GM18868 (cell line): ENCODE data around the gene KNOP1.

Experiments
- ATAC-seq: cut with Tn5 transposase; IDR thresholded peaks from one replicate; pipeline ENCODE4 v1.9.1; 2021; ENCODE audit warnings: mild to moderate bottlenecking, moderate library complexity; ENCODE audit not compliant: unreplicated experiment

Gene KNOP1

DNA sequence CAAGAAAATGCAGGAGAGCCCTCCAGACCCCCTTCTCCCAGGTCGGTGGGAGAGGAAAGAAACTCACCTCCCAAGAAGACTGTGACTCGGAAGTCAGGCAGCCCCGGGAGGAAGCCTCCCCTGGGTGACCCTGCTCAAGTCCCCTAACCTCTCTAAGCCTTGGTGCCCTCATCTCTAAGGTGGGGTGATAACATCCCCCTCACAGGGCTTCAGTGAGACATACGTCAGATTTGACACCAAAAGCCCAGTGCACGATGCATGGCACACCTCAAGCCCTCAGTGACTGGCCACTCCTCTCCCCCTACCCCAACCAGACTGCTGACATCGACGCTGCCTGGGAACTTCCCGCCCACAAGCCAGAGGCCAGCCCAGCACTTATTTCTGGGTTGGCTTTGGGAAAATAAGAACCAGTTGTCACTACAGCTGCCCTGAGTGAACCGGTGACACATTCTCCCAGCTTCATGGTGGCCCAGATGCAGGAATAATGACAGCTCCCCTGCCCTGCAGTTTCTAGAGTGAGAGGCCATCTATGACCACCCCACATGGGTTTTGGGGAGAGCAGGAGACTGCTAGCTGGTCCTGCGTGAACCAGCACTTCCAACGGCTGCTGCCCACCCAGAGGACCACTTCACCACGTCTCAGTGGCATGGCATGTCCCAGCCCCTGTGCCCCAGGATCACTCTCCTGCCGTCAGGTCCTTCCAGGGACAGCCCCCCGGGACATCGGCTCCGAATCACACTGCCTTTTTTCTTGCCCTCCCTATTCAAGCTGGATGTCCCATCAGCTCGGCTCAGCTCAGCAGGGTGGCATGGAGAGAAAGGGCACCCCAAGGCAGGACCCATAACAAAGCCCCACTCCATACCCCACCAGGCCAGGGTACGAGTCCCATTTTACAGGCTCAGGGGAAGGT is 9.5 kb downstream of the KNOP1 start:
- ATAC-seq, result no peak

DNA sequence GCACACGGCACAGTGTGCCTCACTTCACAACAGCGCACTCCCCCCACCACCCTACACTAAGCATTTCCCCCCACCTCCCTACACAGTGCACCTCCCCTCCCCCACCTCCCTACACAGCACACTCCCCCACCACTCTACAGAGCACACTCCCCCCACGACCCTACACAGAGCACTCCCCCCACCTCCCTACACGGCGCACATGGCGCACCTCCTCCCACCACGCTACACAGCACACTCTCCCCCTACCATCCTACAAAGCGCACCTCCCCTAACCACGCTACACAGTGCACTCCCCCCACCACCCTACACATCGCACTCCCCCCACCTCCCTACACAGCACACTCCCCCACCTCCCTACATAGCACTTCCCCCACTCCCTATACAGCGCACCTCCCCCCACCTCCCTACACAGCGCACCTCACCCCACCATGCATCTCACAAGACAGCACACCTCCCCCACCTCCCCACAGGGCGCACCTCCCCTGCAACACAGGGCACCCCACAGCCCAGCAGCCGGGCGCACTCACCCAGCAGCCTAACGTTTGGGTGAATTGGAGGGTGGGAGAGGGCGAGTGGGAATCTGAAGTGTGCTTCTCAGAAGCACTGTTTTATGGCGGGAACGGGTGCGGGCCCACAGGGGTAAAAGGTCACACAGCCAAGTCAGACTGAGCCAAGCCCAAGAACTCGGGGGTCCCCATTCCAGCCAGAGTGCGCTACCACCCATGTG is 10.3 kb downstream of the KNOP1 start:
- no peak for ATAC-seq

DNA sequence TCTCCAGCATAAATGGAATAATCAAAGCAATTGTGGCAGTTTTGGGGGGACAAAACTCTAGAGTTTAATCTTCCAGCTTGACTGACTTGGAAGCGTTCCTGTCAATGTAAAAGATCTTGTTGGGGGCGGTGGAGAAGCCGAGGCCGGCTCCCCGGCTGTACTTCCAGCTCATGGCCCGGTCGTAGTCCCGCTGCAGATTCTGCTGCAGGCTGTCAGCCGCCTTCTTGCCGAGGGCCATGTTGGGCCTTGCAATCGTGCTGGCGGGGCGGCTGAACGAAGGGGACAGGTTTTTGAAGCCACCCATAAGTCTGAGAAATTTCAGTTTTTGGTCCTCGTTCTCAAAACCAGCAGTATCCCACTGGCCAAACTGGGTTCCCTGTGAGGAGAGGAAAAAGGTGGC is 11.2 kb downstream of the KNOP1 start:
- no peak for ATAC-seq

DNA sequence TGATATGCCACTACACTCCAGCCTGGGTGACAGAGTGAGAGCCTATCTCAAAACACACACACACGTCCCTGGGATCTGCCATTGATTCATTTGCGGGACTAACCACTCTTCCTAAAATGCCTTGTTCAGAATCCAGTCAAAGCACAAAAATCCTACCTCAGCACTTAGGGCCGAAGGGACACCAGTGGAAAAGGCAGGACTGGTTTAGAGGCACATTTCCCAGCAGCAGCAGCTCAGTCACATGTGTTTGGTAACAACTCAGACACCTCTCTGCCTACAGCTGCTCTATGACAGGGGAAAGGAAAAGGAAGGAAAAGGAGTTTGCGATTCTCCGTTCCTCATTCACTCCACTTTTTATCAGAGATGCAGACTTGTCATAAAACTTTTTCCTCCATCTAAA is 12.2 kb downstream of the KNOP1 start:
- ATAC-seq, result no peak

DNA sequence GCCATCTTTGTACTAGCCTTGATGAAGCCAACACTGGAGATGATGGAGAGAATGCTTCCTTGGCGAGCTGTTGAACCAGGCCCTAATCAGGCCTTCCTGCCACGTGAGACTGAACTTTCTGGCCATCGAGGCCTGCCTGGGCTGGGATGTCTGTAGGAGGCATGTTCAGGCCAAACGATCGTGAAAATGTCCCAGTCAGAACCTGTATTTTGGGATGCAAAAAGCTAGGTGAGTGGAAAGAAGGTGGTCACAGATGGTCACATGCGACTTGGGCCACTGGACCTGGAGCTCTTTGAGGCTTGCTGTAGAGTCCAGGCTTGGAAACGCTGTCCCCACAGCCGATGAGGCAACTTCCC is 12.9 kb downstream of the KNOP1 start:
- ATAC-seq, result no peak

DNA sequence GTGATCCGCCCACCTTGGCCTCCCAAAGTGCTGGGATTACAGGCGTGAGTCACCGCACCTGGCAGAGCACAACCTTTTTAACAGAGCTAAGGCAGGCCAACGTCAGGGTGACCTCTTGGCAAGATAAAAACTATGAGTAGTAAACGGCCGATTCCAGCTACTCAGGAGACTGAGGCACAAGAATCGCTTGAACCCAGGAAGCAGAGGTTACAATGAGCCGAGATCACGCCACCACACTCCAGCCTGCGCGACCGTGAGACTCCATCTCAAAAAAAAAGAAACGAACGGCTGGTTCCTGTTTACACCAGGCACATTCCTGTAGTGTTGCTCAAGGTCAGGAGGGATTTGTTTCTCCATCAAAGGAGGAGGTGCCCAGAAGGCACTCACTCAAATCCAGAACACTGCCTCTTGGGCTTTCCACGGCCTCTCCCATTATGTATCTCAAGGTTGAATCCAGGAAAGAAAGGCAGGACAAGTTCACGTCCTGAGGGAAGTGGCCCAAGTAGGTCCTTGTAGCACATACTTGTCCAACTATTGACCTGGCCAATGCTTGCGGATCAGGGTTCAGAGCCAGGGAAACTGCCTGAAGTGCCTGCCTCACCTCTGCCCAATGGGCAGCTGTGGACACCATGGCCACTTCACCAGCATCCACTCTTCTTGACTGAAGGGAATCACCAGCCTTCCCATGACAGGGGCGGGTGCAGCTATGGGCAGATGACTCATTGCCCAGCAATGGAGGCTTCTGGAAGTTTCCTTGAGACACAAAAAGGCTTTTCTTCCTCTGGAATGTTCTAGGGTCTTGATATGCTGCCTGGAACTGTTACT is 13.5 kb downstream of the KNOP1 start:
- ATAC-seq, result no peak

DNA sequence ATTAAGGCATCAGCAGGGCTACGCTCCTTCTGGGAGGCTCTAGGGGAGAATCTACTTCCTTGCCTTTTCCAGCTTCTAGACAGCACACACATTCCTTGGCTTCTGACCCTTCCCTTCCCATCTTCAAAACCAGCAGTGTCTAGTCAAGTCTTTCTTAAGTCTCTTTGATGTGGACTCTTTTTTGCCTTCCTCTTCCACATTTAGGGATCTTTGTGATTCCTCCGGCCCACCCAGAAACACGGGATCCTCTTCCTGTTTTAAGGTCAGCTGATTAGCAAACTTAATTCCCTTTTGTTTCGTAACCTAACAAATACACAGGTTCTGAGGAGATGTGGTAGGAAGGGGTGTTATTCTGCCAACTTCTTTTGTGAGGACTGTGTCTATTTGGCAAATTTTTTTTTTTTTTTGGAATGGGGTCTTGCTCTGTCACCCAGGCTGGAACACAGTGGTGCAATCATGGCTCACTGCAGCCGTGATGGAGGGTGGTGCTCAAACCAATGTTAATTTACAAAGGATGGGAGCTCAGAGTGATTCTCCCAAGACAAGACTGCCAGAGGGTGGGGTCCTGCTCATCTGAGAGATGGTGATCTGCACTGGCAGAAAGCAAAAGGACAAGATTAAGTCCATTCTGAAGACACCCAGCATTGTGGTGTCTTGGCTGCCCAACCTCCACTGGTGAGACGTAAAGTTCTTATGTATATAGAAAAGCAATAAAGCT is 14.7 kb downstream of the KNOP1 start:
- ATAC-seq, result no peak

DNA sequence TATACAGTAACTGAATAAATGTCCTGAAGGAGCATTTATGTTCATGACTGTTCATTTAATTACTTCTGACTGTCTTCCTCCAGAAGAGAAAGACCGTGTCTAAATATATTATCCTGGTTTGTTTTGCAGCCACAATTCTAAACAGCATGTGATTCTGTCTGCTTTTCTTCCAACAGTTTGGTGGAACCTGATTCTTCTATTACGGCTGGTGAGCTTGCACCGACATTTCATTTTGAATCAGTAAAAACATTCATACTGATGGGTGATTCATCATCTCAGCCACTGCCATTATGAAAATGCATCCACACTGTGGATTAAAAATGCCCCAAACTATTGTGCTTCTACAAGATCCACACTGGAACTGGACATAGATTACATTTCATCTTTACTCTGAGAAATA is 16.9 kb downstream of the KNOP1 start:
- no peak for ATAC-seq

DNA sequence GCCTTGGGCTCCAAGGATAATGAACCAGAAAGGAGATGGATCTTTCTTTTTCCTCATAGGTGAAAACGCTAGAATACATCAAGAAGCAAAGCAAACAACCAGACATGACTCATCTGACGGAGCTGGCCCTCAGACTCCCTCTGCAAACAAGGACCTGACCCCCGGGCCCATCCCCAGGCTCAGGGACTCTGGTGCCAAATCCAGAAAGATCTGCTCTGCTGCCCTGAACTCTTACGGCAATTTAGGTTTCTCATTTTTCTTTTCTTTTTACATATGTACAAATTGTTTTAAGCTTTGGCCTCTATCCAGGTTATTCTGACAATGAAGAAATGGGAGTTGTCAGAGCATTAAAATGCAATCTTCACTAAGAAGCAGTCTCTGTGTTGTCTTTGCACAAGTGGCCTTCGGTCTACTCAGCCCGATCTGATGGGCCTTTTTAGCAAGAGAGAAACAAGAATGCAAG is 17.7 kb downstream of the KNOP1 start:
- ATAC-seq, result no peak

DNA sequence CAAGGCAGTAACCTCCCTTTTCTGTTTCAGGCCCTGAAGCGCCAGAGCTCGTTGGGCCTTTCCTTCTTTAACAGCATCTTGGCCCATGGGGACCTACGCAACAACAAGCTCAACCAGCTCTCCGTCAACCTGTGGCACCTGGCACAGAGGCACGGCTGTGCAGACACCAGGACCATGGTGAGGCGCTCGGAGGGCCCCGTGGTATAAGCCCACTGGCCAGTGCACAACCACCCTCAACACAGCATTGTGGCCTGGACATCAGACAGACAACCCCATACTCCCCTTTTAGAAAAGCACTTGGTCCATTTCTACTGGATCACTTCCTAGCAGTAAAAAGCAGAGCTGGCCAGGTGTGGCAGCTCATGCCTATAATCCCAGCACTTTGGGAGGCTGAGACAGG is 18.6 kb downstream of the KNOP1 start:
- ATAC-seq, result no peak

DNA sequence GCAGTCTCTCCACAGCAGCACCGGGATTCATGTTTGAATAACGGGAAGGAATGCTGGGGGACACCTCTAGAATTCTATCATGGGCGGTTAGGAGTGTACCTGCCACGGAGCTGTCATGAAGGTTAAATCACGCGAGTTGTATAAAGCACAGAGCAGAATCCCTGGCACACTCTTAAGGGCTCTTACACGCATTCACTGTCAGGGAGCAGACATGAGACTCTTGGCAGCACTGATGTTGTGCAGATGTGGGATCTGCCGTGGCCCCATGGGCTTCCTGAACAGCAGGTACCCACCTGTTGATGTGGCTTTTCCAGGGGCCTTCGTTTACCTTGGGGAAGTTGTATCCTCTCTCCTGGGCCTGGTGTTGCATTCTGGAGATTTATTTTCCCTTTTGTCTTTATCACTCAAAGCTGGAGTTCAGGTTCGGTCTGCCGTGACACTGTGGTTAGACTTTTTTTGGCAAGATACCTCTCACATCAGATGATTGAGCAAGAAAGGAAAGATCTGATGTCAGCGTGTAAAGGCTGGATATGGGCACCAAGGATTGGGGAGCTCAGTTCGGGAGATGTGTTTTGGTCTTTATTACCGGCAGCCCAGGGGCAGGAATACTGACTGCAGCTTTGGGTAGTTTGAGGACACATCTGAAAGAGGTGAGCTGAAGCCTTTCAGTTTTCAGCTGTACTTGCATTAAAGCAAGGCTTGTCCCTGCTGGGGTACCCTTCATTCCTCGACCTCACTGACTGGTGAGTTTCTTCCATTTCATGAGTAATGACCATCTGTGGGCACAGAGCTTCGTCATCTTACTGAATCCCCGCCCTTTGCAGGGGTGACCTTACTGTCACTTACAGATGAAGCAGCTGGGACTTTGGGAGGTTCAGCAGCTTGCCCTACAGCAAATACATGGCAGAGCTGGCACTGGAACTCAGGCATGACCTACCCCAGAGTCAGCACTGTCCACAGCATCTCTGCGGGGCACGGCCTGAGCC is 19.3 kb downstream of the KNOP1 start:
- no peak for ATAC-seq

DNA sequence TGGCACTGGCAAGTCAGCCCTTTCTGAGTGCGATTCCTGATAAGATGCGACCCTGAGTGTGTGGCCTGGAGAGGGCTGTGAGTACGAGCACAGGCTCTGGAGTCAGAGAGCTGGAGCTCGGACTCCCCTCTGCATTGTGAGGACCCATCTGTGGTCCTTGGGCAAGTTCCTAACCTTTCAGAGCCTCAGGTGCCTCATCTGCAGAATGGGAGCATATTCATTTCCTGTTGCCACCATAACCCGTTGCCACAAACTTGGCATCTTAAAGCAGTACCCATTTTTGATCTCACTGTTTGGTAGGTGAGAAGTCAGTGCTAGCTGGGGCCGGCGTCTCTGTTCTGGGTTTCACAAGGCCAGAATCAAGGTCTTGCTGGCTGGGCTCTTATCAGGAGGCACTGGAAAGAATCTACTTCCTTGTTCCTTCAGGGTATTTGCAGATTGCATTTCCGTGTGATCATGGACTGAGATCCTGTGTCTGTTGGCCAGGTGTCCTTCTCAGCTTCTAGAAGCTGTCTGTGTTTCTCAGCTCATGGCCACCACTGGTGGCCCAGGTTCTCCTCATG is 20.2 kb downstream of the KNOP1 start:
- no peak for ATAC-seq

DNA sequence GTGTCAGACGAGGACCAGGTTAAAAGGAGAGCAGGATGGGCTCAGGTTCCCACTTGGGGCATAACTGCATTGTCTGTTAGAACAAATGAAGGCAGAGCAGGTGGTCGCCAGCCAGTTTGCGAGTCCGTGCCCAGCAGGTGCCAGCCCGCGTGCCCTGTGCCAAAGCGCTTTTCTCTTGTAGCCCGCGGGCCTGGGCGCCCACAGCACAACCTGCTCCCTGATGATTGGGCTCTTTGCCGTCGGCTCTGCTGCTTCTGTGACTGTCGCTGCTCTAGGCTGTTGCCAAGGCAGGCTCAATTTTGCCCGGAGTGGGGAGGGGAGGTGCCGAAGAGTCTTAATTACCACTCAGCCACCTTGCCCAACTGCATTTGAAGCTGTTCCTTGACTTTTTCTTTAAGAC is 21.1 kb downstream of the KNOP1 start:
- no peak for ATAC-seq

DNA sequence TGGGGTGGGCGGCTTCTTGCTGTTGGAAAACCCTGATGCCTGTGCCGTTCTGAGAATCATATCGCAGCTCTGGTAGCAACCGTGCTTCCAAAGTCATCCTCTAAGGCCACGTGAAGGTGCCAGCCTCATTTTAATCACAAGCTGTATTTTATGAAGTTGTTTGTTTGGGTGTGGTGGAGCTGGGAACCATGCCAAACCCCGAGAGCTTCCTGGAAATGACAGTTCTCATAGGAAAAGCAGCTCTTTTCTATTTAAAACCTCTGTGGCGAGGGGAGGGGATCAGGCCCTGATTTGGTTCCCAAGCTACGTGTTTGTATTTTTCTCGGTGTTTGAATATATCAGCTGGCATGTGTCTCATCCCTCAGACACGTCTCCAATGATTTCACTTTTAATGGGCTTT is 21.7 kb downstream of the KNOP1 start:
- ATAC-seq, result no peak

DNA sequence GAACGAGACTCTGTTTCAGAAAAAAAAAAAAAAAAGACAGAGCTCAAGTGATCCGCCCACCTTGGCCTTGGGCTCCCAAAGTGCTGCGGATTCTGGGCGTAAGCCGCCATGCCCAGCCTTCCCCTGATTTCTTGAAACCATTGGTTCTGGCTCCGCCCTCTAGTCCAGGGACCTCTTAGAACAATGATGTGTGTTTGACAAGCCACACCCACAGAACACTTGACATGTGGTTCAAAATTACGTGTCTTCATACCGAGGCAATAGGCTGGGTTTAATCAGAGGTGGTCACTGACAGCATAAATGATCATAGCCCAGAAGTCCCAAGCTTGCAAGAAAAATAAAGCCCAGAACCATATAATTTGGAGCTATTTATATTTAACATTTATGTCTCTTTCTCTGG is 23.0 kb downstream of the KNOP1 start:
- no peak for ATAC-seq

DNA sequence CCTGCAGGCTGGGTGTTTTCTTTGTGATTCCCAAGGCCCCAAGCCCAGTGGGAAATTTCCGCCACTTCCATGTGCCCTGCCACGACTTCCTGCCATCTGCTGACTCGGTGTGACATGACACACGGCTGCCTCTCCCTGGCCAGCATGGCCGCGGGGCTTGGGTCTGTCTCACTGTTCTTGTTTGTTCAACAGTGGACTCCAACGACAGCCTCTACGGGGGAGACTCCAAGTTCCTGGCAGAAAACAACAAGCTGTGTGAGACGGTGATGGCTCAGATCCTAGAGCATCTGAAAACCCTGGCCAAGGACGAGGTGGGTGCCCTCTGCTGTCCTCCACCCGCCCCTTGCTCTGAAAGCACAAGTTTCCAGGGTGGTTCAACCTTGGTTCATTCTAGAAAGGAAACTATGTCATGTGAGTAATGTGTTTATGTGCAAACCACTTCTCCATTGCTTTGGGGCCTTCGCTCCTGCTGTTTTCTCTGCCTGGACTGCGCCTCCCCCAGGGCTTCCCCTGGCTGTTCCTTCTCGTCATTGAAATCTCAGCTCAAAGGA is 26.8 kb downstream of the KNOP1 start:
- ATAC-seq, result no peak

DNA sequence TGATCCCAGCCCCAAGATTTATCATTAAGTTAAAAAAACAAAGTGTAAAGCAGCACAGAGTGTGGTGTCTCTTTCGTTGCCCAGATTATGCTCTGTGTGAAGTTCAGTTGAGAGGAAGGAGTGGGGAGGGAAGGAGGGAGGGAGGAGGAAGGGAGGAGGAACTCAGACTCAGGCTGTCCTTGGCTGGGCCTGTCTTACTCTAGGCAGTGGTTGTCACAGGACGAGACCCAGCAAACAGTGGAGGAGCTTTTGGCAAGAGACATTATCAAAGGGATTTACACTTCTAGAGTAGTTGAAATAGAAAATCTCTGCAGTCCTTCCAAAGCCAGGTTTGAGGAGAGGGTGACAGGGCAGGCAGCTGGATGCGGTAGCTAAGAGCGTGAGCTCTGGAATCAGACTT is 27.8 kb downstream of the KNOP1 start:
- ATAC-seq, result no peak

DNA sequence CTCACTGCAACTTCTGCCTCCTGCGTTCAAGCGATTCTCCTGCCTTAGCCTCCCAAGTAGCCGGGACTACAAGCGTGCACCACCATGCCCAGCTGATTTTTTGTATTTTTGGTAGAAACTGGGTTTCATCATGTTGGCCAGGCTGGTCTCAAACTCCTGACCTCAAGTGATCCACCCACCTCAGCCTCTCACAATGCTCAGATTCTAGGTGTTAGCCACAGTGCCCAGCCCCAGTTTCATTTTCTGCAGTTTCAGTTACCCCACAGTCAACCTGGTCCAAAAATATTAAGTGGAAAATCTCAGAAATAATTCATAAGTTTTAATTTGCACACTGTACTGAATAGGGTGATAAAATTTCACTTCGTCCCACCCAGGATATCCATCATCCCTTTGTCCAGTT is 28.7 kb downstream of the KNOP1 start:
- no peak for ATAC-seq

DNA sequence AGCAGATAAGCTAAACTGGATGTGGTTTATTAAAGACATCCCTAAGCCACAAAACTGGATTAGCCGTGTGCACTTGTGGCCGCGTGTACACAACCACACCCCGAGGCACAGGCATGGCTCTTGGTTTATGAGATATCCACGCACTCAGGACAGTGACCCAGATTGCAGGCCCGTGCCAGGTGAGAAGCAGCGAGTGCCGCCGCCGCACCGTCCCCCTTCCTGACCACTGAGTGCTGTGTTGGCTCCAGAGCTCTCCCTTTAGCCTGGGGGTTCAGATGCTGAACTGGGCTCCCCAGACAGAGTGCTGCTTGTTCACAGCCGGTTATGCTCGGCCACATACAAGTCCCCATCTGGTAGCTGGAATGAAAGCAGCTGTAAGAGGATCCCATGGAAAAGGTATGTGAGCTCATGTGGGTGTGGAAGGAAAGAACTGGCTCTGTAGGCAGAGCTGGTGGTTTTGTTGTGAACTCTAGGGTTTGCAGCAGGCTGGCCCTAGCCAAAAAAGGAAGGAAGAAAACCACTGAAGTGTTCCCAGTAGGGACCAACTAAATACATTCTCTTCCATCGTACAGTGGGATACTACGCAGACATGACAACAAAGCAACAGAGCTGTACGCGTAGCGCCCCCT is 29.5 kb downstream of the KNOP1 start:
- no peak for ATAC-seq
